Measurements from ENCODE around the gene CHAF1B. TPM values are rescaled to one million over a fixed set of nuclear protein-coding genes. Genes with fewer than 3 reads are reported as not detected.

Gene CHAF1B
- total RNA-seq, 4 donors from 2014 or later: 0.83 to 1.6 (median 1.2) TPM

DNA sequence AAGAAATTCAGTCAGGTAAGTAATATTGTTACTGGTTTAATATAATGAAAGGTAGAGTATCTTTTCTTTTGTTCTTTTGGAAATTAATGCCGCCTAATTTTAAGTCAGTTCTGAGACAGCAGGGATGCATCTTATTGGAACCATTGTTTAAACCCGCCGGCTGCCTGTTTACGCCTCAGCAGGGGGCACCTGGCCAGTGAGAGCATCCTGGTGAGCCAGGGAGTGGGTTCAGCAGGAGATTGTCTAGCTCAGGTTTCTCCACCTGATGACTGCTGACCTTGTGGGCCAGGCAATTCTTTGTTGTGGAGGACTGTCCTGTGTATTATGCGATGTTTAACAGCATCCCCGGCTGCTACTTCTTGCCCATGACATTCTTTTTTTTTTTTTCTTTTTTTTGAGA lies 30.2 kb downstream of the CHAF1B start:
- peaks cover 0 to 3% (median 0%) of the 10 kb centered on the region in 4 donors for H3K4me1 ChIP-seq
- WGBS: 94% methylated on average over 6 of the region's 6 CpGs
- no peaks in the 10 kb centered on the region for H3K27me3 ChIP-seq
- no peak overlapping the region for H3K27ac ChIP-seq (replicated peaks in 1 of 4)
- TF ChIP-seq, protein P1, sequence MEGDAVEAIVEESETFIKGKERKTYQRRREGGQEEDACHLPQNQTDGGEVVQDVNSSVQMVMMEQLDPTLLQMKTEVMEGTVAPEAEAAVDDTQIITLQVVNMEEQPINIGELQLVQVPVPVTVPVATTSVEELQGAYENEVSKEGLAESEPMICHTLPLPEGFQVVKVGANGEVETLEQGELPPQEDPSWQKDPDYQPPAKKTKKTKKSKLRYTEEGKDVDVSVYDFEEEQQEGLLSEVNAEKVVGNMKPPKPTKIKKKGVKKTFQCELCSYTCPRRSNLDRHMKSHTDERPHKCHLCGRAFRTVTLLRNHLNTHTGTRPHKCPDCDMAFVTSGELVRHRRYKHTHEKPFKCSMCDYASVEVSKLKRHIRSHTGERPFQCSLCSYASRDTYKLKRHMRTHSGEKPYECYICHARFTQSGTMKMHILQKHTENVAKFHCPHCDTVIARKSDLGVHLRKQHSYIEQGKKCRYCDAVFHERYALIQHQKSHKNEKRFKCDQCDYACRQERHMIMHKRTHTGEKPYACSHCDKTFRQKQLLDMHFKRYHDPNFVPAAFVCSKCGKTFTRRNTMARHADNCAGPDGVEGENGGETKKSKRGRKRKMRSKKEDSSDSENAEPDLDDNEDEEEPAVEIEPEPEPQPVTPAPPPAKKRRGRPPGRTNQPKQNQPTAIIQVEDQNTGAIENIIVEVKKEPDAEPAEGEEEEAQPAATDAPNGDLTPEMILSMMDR (IDR thresholded peaks at IDR 0.05): no peak
- TF ChIP-seq POLR2AphosphoS5 (IDR thresholded peaks at IDR 0.05): no peak
- no peak for TF ChIP-seq POLR2A (IDR thresholded peaks at IDR 0.05; ENCODE audit: low read depth)
- no peak overlapping the region for H3K4me3 ChIP-seq
- peaks cover 4 to 47% (median 25%) of the 10 kb centered on the region in 4 donors for H3K36me3 ChIP-seq
- intact Hi-C loops (cut with DNase I): no loop called here
- H3K9me3 ChIP-seq: no peaks in the 10 kb centered on the region
- no peak for DNase-seq (ENCODE audit: extremely low spot score)

DNA sequence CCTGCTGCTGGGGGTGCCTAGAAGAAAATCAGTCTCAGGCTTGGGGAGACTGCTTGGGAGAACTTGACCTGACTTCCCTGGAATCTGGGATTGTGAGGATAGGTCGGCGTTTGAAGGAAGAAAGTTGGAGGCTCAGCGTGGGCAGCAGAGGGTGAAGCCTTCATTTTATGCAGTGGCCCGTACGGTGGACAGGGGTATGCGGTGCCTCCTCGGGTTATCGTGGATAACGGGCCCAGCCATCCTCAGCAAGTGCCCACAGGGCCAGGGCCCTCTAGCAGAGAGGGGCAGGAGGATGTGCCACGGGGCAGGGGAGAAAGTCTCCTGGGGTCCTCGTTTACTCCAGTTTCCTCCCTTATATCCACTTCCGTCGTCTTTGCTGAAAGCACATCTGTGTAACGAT lies 34.0 kb downstream of the CHAF1B start:
- no peak for DNase-seq (ENCODE audit: extremely low spot score)

DNA sequence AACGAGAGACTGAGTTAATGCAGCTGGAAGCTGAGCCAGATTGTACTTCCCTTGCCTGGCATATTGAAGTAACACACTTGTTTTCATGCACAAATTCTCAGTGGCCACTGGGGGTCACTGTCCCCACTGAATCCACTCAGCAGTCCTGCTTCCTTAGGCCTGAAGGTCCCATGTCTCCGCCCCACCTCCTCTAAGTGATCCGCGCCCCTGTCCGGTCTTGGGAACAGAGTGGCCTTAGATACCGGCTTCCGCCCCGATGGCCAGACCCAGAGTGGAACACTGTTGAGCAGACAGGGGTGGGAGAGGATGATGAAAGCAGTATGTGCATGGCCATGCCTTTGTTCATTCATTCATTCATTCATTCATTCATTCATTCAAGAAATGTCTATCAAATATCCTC lies 34.8 kb downstream of the CHAF1B start:
- 15% methylated on average over 8 of the region's 8 CpGs for WGBS
- Histone ChIP-seq H3K36me3 (peaks cover 4 to 19% (median 10%) of the 10 kb centered on the region in 4 donors), H3K4me1 (peaks cover 0 to 3% (median 0%) of the 10 kb centered on the region in 4 donors), H3K27ac (replicated peaks in 1 of 4) (no peak overlapping the region), H3K4me3 (no peak overlapping the region), H3K27me3 (no peaks in the 10 kb centered on the region), H3K9me3 (no peaks in the 10 kb centered on the region)
- intact Hi-C loops (cut with DNase I): no loop called here
- no peak for DNase-seq (ENCODE audit: extremely low spot score)
- TF ChIP-seq, protein P1 (IDR thresholded peaks at IDR 0.05): peak; percentile 57 to 71 (median 57)
- TF ChIP-seq POLR2AphosphoS5 (IDR thresholded peaks at IDR 0.05) (peak in 1 of 2 donors; percentile 48), POLR2A (IDR thresholded peaks at IDR 0.05; ENCODE audit: low read depth) (no peak)

More for the DNA sequence above, 34.0 kb downstream of the CHAF1B start:
- Histone ChIP-seq H3K27ac (replicated peaks in 1 of 4) (no peak overlapping the region), H3K36me3 (peaks cover 4 to 19% (median 10%) of the 10 kb centered on the region in 4 donors), H3K27me3 (no peaks in the 10 kb centered on the region), H3K4me1 (peaks cover 0 to 3% (median 0%) of the 10 kb centered on the region in 4 donors), H3K4me3 (no peak overlapping the region), H3K9me3 (no peaks in the 10 kb centered on the region)
- WGBS: 79% methylated on average over 14 of the region's 14 CpGs
- intact Hi-C loops (cut with DNase I): no loop called here
- TF ChIP-seq POLR2AphosphoS5 (IDR thresholded peaks at IDR 0.05) (no peak), EP300 (IDR thresholded peaks at IDR 0.05) (no peak), POLR2A (IDR thresholded peaks at IDR 0.05; ENCODE audit: low read depth) (no peak)
- TF ChIP-seq, protein P1 (IDR thresholded peaks at IDR 0.05): no peak

GRCh38 chr21:36420571-36421339 lies 35.6 kb downstream of the CHAF1B start:
- WGBS: 88% methylated on average over 18 of the region's 18 CpGs
- H3K27ac ChIP-seq (replicated peaks in 1 of 4): no peak overlapping the region
- no peaks in the 10 kb centered on the region for H3K9me3 ChIP-seq
- no peaks in the 10 kb centered on the region for H3K27me3 ChIP-seq
- TF ChIP-seq POLR2AphosphoS5 (IDR thresholded peaks at IDR 0.05) (no peak), EP300 (IDR thresholded peaks at IDR 0.05) (no peak), POLR2A (IDR thresholded peaks at IDR 0.05; ENCODE audit: low read depth) (no peak)
- TF ChIP-seq, protein P1 (IDR thresholded peaks at IDR 0.05): no peak
- no peak overlapping the region for H3K4me3 ChIP-seq
- peaks cover 0 to 3% (median 0%) of the 10 kb centered on the region in 4 donors for H3K4me1 ChIP-seq
- intact Hi-C loops (cut with DNase I): no loop called here
- peaks cover 0 to 12% (median 7%) of the 10 kb centered on the region in 4 donors for H3K36me3 ChIP-seq
- DNase-seq (ENCODE audit: extremely low spot score): no peak

Measured in esophagus muscularis mucosa (tissue), 4 donors.